HG02970 (cell line): Measurements from ENCODE around the gene METTL9.
"Not testable (repeated sequence)": the region's sequence is repeated elsewhere in the genome, so short reads cannot be mapped to it uniquely, and the experiment has no call there.

ENCODE experiments used
- ATAC-seq: cut with Tn5 transposase; IDR thresholded peaks from one replicate; pipeline ENCODE4 v1.9.1; 2021; ENCODE audit warnings: mild to moderate bottlenecking, moderate library complexity, moderate number of reproducible peaks; ENCODE audit not compliant: unreplicated experiment, low FRiP score

The METTL9 gene

GRCh38 chr16:21599122-21600030 lies at the start of gene METTL9:
Gene METTL9 (plus strand): TSS chr16:21599577. CDS start chr16:21599734, 157 bp downstream.
- ATAC-seq = peak; percentile 79

- ATAC-seq = not testable (repeated sequence)
Observed at GRCh38 chr16:21549975-21550374, 49.4 kb upstream of the METTL9 start.

GRCh38 chr16:21550435-21550834 lies 48.9 kb upstream of the METTL9 start:
- ATAC-seq = not testable (repeated sequence)

- ATAC-seq = not testable (repeated sequence)
Observed at GRCh38 chr16:21551076-21551475, 48.3 kb upstream of the METTL9 start.

- not testable (repeated sequence) for ATAC-seq
Observed at GRCh38 chr16:21551600-21551999, 47.8 kb upstream of the METTL9 start.

GRCh38 chr16:21553481-21554296 lies 45.7 kb upstream of the METTL9 start:
- ATAC-seq = not testable (repeated sequence)

DNA sequence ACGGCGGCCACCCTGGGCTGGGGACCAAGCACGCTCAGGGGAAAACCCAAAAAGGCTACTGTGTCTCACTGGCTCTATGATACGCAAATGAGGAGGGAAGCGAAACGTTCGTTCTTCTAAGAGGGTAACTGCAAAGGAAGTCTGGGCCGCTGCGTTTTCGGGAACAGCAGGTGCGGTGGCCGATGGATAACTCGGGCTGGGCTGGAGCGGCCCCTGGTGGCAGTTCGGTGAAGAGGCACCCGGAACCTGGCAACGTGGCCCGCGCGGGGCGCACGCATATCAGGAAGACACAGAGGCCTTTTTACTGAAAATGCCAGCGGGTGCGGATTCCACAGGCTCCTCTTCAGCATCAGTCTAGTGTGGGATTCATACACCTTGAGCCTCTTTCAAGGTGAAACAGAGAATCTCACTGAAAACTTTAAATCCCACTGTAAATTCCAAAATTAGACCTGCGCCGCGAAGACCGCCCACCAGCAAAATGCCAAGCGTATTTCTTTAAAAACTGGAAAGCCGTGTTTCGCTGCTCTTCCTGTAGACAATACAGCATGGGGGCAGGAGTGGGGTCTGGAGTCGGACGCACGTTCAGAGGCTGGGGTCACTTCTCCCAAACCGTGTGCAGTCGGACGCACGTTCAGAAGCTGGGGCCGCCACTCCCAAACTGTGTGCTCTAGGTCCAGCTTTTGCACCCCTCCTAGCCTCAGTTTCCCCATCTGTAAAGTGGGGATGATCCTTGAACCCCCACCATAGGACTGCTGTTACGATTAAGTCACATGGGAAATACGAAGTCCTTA lies 44.4 kb upstream of the METTL9 start:
- ATAC-seq = peak; percentile 93

DNA sequence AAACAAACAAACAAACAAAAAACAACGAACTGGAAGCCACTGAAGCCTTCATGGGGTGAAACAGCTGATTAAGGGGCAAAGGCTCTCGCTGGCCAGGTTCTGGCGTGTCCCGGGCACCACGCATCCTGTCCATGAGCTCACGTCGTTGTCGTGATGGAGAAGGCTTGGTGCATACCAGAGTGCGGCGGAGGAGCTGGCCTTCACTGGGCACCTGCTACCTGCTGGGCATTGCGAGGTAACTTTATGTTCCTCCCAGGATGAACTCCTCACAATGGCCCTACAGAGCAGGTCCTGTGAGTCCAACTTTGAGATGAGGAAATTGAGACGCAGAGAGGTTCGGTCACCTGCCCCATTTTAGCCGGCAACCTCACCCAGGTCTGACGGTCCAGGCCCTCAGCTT lies 43.8 kb upstream of the METTL9 start:
- not testable (repeated sequence) for ATAC-seq

DNA sequence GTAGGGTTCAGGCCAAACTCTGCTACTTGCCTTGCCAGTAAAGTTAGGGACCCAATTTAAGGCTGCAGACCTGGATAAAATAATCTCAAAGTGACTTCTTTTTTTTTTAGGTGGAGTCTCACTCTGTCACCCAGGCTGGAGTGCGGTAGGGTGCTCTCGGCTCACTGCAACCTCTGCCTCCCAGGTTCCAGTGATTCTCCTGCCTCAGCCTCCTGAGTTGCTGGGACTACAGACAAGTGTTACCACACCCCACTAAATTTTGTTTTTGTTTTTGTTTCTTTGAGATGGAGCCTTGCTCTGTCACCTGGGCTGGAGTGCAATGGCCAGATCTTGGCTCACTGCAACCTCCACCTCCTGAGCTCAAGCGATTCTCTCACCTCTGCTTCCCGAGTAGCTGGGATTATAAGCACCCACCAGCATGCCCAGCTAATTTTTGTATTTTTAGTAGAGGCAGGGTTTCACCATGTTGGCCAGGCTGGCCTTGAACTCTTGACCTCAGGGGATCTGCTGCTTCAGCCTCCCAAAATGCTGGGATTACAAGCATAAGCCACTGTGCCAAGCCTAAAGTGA lies 43.3 kb upstream of the METTL9 start:
- not testable (repeated sequence) for ATAC-seq

- ATAC-seq = not testable (repeated sequence)
Observed at GRCh38 chr16:21556651-21557241, 42.6 kb upstream of the METTL9 start.

DNA sequence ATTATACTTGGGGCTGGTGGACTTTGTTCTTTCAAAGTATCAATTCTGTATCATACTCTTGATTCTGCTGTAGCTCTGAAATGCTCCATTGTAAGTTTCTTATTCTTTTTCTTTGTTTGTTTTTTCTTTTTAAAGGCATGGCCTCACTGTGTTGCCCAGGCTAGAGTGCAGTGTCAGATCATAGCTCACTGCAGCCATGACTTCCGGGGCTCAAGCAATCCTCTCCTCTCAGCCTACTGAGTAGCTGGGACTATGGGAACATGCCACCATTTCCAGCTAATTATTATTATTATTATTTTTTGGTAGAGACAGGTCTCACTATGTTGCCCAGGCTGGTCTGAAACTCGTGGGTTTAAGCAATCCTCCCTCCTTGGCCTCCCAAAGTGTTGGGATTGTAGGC lies 38.9 kb upstream of the METTL9 start:
- ATAC-seq = no peak

GRCh38 chr16:21563676-21564075 lies 35.7 kb upstream of the METTL9 start:
- ATAC-seq = no peak

GRCh38 chr16:21564367-21564766 lies 35.0 kb upstream of the METTL9 start:
- not testable (repeated sequence) for ATAC-seq

- no peak for ATAC-seq
Observed at GRCh38 chr16:21565507-21565860, 33.9 kb upstream of the METTL9 start.

DNA sequence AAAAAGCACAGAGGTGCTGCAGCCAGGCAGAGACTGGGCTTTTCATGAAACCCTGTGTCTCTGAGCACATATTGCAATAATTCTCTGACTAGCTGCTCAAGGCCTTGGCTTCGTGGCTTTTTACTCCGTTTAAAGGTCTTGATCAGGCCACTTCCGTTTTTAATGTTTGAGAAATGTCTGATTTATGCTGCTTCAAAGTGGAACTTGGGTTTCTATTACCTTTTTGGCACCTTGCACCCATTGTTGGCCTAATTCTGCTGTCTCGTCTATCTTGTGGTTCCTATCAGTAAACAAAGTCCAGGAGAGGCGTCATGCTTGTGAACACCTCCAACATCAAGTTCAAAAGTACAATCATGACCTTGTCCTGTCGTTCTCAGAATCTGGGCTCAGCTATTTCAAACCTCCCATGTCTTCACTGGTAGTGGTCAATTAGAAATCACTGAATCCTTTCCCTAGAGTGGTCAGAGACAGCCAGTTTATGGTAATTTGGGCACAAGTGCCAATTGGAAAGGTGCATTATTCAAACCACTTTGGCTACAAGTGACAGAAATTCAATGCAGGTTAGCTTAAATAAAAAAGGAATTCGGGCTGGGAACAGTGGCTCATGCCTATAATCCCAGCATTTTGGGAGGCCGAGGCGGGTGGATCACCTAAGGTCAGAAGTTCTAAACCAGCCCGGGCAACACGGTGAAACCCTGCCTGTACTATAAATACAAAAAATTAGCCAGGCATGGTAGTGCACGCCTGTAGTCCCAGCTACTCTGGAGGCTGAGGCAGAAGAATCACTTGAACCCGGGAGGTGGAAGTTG lies 33.3 kb upstream of the METTL9 start:
- ATAC-seq = no peak

DNA sequence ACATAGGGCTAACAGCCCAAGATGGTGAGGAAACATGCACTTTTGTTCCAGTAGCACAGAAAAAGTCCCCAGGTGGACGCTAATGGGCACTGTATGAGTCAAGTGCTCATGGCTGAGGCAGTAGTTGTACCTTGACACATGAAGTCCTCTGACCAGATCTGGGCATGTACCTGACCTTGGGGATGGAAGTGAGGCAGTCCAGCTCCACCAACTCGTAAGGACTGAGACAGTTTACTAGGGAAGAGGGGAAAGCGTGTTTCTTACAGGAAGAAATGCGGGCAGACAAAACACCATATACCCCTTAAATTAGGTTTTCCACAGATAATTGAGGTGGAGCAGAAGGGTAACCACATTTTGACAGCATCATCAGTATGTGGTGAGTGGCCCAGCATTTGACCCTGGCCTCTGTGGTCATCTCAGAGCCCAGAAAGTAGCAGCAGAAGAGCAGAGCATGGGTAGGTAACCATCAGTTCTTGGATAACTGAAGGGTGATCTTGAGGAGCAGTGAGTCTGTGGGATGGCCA lies 32.4 kb upstream of the METTL9 start:
- no peak for ATAC-seq

DNA sequence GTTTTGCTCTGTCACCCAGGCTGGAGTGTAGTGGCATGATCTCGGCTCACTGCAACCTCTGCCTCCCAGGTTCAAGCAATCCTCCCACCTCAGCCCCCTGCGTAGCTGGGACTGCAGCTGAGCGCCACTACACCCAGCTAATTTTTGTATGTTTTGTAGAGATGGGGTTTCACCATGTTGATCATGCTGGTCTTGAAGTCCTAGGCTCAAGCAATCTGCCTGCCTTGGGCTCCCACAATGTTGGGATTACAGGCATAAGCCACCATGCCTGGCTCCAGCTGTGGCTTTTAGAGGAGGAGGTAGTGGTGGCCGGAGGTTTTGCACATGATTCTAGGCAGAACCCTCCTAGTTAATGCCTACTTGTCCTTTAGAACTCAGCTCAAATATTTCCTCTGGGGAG lies 31.9 kb upstream of the METTL9 start:
- not testable (repeated sequence) for ATAC-seq

- ATAC-seq = no peak
Observed at GRCh38 chr16:21568502-21569189, 30.7 kb upstream of the METTL9 start.
